ENCODE data around the gene CARD10. TPM values are rescaled to one million over a fixed set of nuclear protein-coding genes. Genes with fewer than 3 reads are reported as not detected.

The CARD10 gene
- total RNA-seq, 1 experiment from 2014 or later = 17.7 TPM

GRCh38 chr22:37500745-37501609 lies 18.2 kb downstream of the CARD10 start:
- Histone ChIP-seq H3K4ac (ENCODE audit: low read depth, low read length) (no peak overlapping the region), H3K56ac (ENCODE audit: insufficient read length, low read depth, low read length) (no peak overlapping the region), H2BK5ac (ENCODE audit: insufficient read length, low read length) (no peak overlapping the region), H2AK5ac (ENCODE audit: insufficient read length, low read length) (no peak overlapping the region), H4K5ac (ENCODE audit: insufficient read length, low read depth, low read length) (no peak overlapping the region), H2BK15ac (ENCODE audit: low read depth, low read length) (no peak overlapping the region), H4K20me1 (ENCODE audit: control insufficient read depth, insufficient read depth, insufficient read length) (no peaks in the 10 kb centered on the region), H3K4me1 (ENCODE audit: insufficient read depth, low read length) (no peaks in the 10 kb centered on the region; the same call in 1 of the 2 replicates), H4K8ac (replicated peaks; ENCODE audit: insufficient read length, low read depth, low read length) (no peak overlapping the region), H3K4me2 (ENCODE audit: insufficient read depth, insufficient read length, low read length) (no peak overlapping the region), H4K91ac (ENCODE audit: insufficient read length, low read depth, low read length) (no peak overlapping the region), H3K27ac (ENCODE audit: insufficient read length, low read depth, low read length) (no peak overlapping the region), H2AFZ (ENCODE audit: low read length) (no peak overlapping the region), H3K9me3 (ENCODE audit: control insufficient read depth, low read depth, low read length) (no peaks in the 10 kb centered on the region), H3K79me1 (ENCODE audit: insufficient read depth, low read depth, low read length, poor library complexity, severe bottlenecking) (no peaks in the 10 kb centered on the region), H3K14ac (ENCODE audit: insufficient read depth, low read length) (no peak overlapping the region), H2BK20ac (ENCODE audit: low read depth, low read length, poor library complexity, severe bottlenecking) (no peak overlapping the region), H3T11ph (ENCODE audit: low read length) (no peak overlapping the region), H3K27me3 (ENCODE audit: insufficient read depth, low read length) (no peaks in the 10 kb centered on the region), H3K23ac (ENCODE audit: insufficient read length, low read depth, low read length) (no peak overlapping the region), H3K23me2 (ENCODE audit: insufficient read length, low read depth, low read length, poor library complexity, severe bottlenecking) (no peaks in the 10 kb centered on the region), H3K79me2 (ENCODE audit: insufficient read depth, low read length) (no peaks in the 10 kb centered on the region), H3K9ac (ENCODE audit: extremely low read depth, insufficient read length, low read length) (no peak overlapping the region), H2BK12ac (ENCODE audit: insufficient read length, low read depth, low read length) (no peak overlapping the region), H2BK120ac (ENCODE audit: low read depth, low read length, poor library complexity, severe bottlenecking) (no peak overlapping the region), H3K18ac (ENCODE audit: insufficient read length, low read depth, low read length) (no peak overlapping the region)
- H3K4me3 Mint-ChIP-seq = peak overlapping the region in 1 of 2 experiments; percentile 64; a peak in 1 of 5 replicates
- H3K27ac Mint-ChIP-seq = peak overlapping the region in 1 of 3 experiments; percentile 65; a peak in 2 of 7 replicates
- peaks cover 0 to 21% (median 8%) of the 10 kb centered on the region in 3 experiments; a peak in 3 of 7 replicates for H3K36me3 Mint-ChIP-seq (ENCODE audit: insufficient read depth in 1 of 3, low read depth in 3 of 3)
- WGBS (ENCODE audit: extremely low coverage, insufficient read length, low lambda C conversion rate) = no CpG with 5 or more reads among the region's 24 CpGs
- no peaks in the 10 kb centered on the region for H3K9me3 Mint-ChIP-seq
- H3K4me1 Mint-ChIP-seq = peaks cover 20 to 45% of the 10 kb centered on the region in 2 experiments
- peaks cover 2% of the 10 kb centered on the region; the same call in 1 of the 2 replicates for H3K27me3 Mint-ChIP-seq (ENCODE audit: low read depth)
- TF ChIP-seq, protein P1, sequence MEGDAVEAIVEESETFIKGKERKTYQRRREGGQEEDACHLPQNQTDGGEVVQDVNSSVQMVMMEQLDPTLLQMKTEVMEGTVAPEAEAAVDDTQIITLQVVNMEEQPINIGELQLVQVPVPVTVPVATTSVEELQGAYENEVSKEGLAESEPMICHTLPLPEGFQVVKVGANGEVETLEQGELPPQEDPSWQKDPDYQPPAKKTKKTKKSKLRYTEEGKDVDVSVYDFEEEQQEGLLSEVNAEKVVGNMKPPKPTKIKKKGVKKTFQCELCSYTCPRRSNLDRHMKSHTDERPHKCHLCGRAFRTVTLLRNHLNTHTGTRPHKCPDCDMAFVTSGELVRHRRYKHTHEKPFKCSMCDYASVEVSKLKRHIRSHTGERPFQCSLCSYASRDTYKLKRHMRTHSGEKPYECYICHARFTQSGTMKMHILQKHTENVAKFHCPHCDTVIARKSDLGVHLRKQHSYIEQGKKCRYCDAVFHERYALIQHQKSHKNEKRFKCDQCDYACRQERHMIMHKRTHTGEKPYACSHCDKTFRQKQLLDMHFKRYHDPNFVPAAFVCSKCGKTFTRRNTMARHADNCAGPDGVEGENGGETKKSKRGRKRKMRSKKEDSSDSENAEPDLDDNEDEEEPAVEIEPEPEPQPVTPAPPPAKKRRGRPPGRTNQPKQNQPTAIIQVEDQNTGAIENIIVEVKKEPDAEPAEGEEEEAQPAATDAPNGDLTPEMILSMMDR (conservative IDR thresholded peaks at IDR 0.05) = no peak; the same call in 2 of the 3 replicates
- DNase-seq = no peak
